Thoracic aorta (tissue), 2 donors: Measurements from ENCODE around the gene RASAL2. TPM values are rescaled to one million over a fixed set of nuclear protein-coding genes. Genes with fewer than 3 reads are reported as not detected.
"Not testable (repeated sequence)": the region's sequence is repeated elsewhere in the genome, so short reads cannot be mapped to it uniquely, and the experiment has no call there.

ENCODE experiments used
- ATAC-seq: fragments of 150-250 bp; one replicate; pipeline ENCODE4 v1.8.0; 2017; ENCODE audit warnings: low read depth; ENCODE audit not compliant: insufficient number of reproducible peaks, low FRiP score
- DNase-seq: peaks from one replicate; pipeline ENCODE4 v3.0.0-alpha.2; 2020; ENCODE audit warnings: low spot score
- H3K27ac ChIP-seq, 2 donors: fragments of 200-600 bp; sonication (generic); 1 replicate in 1 of 2; 2 replicates in 1 of 2; pipeline ENCODE4 v1.5.1; 2016; ENCODE audit warnings: mild to moderate bottlenecking in 2 of 2, moderate library complexity in 2 of 2
- H3K27me3 ChIP-seq: fragments of 200-600 bp; sonication (generic); replicated peaks from 2 replicates; pipeline ENCODE4 v1.6.0; 2016; ENCODE audit warnings: mild to moderate bottlenecking; ENCODE audit not compliant: insufficient read depth
- H3K36me3 ChIP-seq: fragments of 200-600 bp; sonication (generic); one replicate; pipeline ENCODE4 v1.5.1; 2016
- H3K4me1 ChIP-seq, 2 donors: fragments of 200-600 bp; sonication (generic); 1 replicate in 1 of 2; 2 replicates in 1 of 2; pipeline versions ENCODE4 v1.5.1 to v1.6.0; 2016; ENCODE audit warnings: low read depth in 2 of 2, mild to moderate bottlenecking in 1 of 2; ENCODE audit not compliant: control insufficient read depth in 1 of 2
- H3K4me3 ChIP-seq: fragments of 200-600 bp; sonication (generic); 2 replicates; pipeline ENCODE4 v1.5.1; 2016; ENCODE audit warnings: mild to moderate bottlenecking
- H3K9me3 ChIP-seq: fragments of 200-600 bp; sonication (generic); 2 replicates; pipeline ENCODE4 v1.5.1; 2016
- total RNA-seq, 2 donors: library from RNA; depleted of rRNA; stranded (reverse); fragments of >200 nt; gene quantifications; one replicate each; pipeline versions ENCODE4 v1.1.0 to v1.2.3, GENCODE V29; 2016
- TF ChIP-seq, protein P1 (sequence below): fragments of 200-600 bp; sonication (generic); IDR thresholded peaks from one replicate; pipeline ENCODE4 v1.5.1; 2019; ENCODE audit warnings: antibody characterized with exemption

RASAL2 gene
- total RNA-seq, 2 donors from 2014 or later, result 38.0 to 45.1 TPM

DNA sequence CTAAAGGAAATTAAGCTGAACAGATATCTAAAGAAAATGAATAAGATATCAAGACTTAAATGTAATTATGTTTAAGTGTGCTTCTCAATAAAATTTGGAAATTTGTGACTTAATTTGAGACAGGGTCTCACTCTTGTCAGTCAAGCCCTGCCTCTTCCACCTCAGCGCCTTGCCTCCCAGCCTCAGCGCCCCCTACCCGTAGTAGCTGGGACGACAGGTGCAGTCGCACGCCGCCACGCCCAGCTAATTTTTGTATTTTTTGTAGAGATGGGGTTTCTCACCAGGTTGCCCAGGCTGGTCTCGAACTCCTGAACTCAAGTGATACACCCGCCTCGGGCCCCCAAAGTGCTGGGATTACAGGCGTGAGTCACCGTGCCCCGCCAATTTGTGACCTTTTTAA is 285.9 kb downstream of the RASAL2 start:
- H3K27ac ChIP-seq, result no peak overlapping the region
- no peaks in the 10 kb centered on the region for H3K4me1 ChIP-seq
- no peak for ATAC-seq
- DNase-seq, result no peak
- H3K27me3 ChIP-seq, result no peaks in the 10 kb centered on the region
- no peak overlapping the region for H3K4me3 ChIP-seq
- no peaks in the 10 kb centered on the region for H3K9me3 ChIP-seq
- TF ChIP-seq, protein P1, sequence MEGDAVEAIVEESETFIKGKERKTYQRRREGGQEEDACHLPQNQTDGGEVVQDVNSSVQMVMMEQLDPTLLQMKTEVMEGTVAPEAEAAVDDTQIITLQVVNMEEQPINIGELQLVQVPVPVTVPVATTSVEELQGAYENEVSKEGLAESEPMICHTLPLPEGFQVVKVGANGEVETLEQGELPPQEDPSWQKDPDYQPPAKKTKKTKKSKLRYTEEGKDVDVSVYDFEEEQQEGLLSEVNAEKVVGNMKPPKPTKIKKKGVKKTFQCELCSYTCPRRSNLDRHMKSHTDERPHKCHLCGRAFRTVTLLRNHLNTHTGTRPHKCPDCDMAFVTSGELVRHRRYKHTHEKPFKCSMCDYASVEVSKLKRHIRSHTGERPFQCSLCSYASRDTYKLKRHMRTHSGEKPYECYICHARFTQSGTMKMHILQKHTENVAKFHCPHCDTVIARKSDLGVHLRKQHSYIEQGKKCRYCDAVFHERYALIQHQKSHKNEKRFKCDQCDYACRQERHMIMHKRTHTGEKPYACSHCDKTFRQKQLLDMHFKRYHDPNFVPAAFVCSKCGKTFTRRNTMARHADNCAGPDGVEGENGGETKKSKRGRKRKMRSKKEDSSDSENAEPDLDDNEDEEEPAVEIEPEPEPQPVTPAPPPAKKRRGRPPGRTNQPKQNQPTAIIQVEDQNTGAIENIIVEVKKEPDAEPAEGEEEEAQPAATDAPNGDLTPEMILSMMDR, result no peak
- H3K36me3 ChIP-seq, result no peaks in the 10 kb centered on the region

DNA sequence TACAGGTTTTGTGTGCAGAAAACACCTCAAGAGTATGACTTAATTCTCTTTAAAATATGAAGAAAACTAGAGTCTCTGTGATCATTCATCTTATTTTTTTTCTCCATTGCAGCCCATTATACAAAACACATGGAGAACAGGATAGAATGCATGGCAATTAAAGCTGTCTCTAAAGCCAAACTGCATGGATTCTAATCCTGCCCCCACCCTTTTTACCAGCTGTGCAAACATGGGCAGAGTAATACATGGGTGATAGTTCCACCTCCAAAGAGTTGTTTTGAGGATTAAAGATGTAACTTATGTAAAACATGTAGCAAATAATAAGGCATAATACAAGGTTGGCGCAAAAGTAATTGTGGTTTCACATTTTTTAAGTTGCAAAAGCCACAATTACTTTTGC is 288.5 kb downstream of the RASAL2 start:
- DNase-seq, result no peak
- Histone ChIP-seq H3K9me3 (no peaks in the 10 kb centered on the region), H3K4me1 (no peaks in the 10 kb centered on the region), H3K4me3 (no peak overlapping the region), H3K27ac (no peak overlapping the region), H3K36me3 (no peaks in the 10 kb centered on the region), H3K27me3 (no peaks in the 10 kb centered on the region)
- TF ChIP-seq, protein P1, result no peak
- ATAC-seq, result no peak

DNA sequence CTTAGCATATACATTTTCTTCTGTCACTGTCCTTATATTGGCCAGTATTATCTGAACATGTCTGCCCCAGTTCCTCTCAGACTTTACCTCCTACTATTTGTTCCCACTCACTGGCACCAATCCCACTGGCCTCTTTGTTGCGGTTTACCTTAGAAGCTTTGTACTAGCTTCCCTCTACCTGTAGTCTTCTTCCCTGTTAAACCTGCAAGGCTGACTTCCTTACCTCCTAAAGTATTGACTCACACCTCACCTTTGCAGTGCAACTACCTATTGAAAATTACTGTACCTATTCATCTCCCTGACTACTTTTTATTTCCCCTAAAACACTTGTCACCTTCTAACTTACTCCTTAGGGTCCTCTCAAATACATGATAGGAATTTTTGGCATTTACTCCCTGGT is 291.8 kb downstream of the RASAL2 start:
- no peak overlapping the region for H3K27ac ChIP-seq
- no peaks in the 10 kb centered on the region for H3K9me3 ChIP-seq
- ATAC-seq, result no peak
- no peak for DNase-seq
- no peaks in the 10 kb centered on the region for H3K36me3 ChIP-seq
- H3K27me3 ChIP-seq, result no peaks in the 10 kb centered on the region
- H3K4me3 ChIP-seq, result no peak overlapping the region
- peaks cover 0 to 15% of the 10 kb centered on the region in 2 donors for H3K4me1 ChIP-seq
- TF ChIP-seq, protein P1, result no peak

DNA sequence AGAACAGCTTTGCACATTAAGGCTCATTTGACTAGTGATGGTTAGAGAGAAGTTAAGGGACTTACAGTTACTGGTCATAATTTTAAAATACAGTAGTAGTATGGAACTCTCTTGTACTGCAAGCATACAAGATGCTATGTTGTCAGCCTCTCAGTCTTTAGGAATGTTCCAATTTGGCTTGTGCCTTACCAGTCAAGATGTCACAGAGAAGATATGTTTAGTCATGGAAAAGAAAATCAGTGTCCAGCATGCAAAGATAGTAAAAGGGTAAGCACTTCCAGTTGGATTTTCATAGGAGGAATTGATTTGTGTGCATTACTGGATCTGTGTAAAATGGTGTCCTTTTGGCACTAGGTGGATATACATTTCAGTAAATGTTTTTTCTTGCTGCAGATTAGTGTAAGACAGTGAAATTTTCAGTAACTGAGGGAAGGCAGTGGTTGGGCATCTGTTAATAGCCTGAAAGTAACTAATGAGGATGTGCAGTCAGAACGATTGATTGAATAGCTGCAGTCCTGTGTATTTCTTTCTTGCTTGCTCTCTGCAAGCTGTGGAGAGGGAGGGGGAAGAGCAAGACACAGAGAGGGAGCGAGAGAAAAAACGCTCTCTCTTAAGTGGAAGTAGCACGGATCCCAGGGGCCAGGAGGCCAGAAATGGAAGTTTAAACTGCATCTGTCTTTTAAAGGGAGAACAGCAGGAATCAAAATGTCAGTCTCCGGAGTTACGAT is 294.7 kb downstream of the RASAL2 start:
- TF ChIP-seq, protein P1, result no peak
- no peak for DNase-seq
- no peak for ATAC-seq
- no peaks in the 10 kb centered on the region for H3K9me3 ChIP-seq
- H3K4me1 ChIP-seq, result peaks cover 0 to 15% of the 10 kb centered on the region in 2 donors
- no peaks in the 10 kb centered on the region for H3K27me3 ChIP-seq
- H3K27ac ChIP-seq, result no peak overlapping the region
- H3K36me3 ChIP-seq, result no peaks in the 10 kb centered on the region
- H3K4me3 ChIP-seq, result no peak overlapping the region

DNA sequence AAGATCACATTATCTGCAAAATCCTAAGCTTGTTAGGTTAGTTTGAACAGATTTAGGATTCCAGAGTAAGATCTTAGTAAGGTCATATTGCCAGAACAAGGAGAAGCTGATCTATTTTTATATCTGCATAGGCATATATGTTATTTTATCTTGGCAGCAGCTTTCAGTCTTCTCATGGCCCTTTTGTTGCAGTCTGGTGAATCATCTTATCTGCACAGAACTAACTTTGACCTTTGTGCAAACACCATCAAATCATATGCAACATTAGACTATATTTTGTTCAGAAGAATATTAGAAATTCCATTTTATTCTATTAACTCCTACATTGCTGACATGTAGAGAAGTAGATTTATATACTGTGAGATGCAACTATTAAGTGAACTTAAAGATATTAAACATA is 295.5 kb downstream of the RASAL2 start:
- Histone ChIP-seq H3K4me3 (no peak overlapping the region), H3K4me1 (peaks cover 0 to 15% of the 10 kb centered on the region in 2 donors), H3K27me3 (no peaks in the 10 kb centered on the region), H3K36me3 (no peaks in the 10 kb centered on the region), H3K27ac (no peak overlapping the region), H3K9me3 (no peaks in the 10 kb centered on the region)
- TF ChIP-seq, protein P1, result no peak
- no peak for DNase-seq
- no peak for ATAC-seq

DNA sequence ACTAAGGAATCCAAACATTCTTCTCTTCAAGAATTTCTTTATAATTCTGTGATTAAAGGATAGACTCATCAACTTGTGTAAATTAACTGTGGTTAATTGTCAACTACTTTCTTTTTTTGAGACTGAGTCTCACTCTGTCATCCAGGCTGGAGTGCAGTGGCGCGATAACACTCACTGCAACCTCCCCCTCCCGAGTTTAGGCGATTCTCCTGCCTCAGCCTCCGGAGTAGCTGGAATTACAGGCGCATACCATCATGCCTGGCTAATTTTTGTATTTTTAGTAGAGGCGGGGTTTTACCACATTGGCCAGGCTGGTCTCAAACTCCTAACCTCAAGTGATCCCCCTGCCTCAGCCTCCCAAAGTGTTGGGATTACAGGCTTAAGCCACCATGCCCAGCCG is 296.4 kb downstream of the RASAL2 start:
- not testable (repeated sequence) for H3K9me3 ChIP-seq, DNase-seq, H3K36me3 ChIP-seq, H3K4me3 ChIP-seq, ATAC-seq, H3K27ac ChIP-seq, H3K27me3 ChIP-seq
- H3K4me1 ChIP-seq, result peaks cover 0 to 15% of the 10 kb centered on the region in 2 donors
